OCI-LY3 (cell line): ENCODE data around the gene ATP10B.

Experiments
- EZH2phosphoT487 ChIP-seq: fragments of 200-600 bp; shearing (Covaris generic); IDR thresholded peaks from 2 replicates; pipeline ENCODE4 v1.6.1; 2018; ENCODE audit warnings: antibody characterized with exemption, mixed run types, low read depth
- TF ChIP-seq, protein P1 (sequence below): fragments of 200-600, 300-600 bp; sonication (generic); IDR thresholded peaks from 2 replicates; pipeline ENCODE4 v1.5.1; 2014; ENCODE audit warnings: antibody characterized with exemption, low read length, low read depth

DNA sequence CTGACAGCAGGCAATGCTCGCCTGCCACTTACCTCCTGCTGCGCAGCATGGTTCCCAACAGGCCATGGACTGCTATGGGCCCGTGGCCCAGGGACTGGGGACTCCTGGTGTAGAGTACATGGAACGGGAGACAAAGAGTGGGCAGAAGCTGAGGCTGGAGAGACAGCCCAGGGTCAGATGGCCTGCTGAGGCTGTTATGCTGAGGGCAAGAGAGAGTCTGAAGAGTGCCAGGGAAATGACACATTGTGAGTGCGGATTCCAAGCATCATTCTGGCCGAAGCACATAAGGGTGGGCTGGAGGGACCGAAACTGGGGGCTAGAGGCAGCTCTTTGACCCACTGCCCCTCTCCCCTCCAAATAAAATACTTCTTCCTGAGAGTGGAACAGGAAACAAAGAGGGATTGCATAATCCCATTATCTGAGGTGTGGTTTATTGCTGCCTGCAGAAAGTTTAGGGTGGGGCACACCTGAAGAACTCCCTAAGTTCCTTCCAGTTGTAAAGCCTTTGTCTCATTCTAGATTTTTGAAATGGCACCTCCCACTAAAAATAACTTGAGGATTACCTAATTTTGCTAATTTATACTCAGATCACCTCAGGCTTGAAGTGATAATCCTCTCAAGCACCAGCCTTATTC lies 158.1 kb downstream of the ATP10B start:
- TF ChIP-seq, protein P1, sequence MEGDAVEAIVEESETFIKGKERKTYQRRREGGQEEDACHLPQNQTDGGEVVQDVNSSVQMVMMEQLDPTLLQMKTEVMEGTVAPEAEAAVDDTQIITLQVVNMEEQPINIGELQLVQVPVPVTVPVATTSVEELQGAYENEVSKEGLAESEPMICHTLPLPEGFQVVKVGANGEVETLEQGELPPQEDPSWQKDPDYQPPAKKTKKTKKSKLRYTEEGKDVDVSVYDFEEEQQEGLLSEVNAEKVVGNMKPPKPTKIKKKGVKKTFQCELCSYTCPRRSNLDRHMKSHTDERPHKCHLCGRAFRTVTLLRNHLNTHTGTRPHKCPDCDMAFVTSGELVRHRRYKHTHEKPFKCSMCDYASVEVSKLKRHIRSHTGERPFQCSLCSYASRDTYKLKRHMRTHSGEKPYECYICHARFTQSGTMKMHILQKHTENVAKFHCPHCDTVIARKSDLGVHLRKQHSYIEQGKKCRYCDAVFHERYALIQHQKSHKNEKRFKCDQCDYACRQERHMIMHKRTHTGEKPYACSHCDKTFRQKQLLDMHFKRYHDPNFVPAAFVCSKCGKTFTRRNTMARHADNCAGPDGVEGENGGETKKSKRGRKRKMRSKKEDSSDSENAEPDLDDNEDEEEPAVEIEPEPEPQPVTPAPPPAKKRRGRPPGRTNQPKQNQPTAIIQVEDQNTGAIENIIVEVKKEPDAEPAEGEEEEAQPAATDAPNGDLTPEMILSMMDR = no peak
- no peak for TF ChIP-seq EZH2phosphoT487
